BE2C (cell line): ENCODE results near the gene HARBI1.

Experiments used
- DNase-seq: peaks from one replicate; pipeline ENCODE4 v3.0.0-alpha.2; 2020
- H3K27me3 ChIP-seq: fragments of 250-450 bp; sonication (Bioruptor Pico); 2 replicates; pipeline ENCODE4 v1.5.1; 2020; ENCODE audit warnings: mild to moderate bottlenecking
- H3K36me3 ChIP-seq: fragments of 250-450 bp; sonication (Bioruptor Pico); 2 replicates; pipeline ENCODE4 v1.5.1; 2020; ENCODE audit warnings: mild to moderate bottlenecking
- H3K4me1 ChIP-seq: fragments of 250-450 bp; sonication (Bioruptor Pico); 2 replicates; pipeline ENCODE4 v1.5.1; 2020
- H3K4me3 ChIP-seq: 2 replicates; pipeline ENCODE4 v1.5.1; 2011; ENCODE audit warnings: low read depth, low read length
- H3K9me3 ChIP-seq: fragments of 250-450 bp; sonication (Bioruptor Pico); 2 replicates; pipeline ENCODE4 v1.5.1; 2020
- TF ChIP-seq, protein P1 (sequence below): IDR thresholded peaks from 2 replicates; pipeline ENCODE4 v1.5.1; 2012; ENCODE audit warnings: mild to moderate bottlenecking, low read depth, low read length

Gene HARBI1

DNA sequence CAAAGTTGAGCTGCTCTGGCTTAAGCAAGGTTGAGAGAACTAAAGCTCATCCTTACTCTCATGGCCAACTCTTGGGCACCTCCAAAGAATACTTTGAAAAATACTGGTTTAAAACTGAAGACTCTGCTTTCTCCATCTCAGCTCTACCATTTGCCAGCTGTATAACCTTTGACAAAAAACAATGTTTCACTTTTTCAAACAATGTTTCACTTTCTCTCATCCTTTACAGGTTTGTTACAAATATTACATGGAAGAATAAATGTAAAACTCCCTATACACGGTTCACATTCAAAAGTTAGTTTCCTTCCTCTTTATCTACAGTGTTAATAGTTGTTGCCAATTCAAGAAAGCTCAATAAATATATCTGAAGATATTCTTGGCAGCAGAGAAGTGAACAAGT lies 42.4 kb downstream of the HARBI1 start:
- DNase-seq: no peak
- H3K9me3 ChIP-seq: no peaks in the 10 kb centered on the region
- TF ChIP-seq, protein P1, sequence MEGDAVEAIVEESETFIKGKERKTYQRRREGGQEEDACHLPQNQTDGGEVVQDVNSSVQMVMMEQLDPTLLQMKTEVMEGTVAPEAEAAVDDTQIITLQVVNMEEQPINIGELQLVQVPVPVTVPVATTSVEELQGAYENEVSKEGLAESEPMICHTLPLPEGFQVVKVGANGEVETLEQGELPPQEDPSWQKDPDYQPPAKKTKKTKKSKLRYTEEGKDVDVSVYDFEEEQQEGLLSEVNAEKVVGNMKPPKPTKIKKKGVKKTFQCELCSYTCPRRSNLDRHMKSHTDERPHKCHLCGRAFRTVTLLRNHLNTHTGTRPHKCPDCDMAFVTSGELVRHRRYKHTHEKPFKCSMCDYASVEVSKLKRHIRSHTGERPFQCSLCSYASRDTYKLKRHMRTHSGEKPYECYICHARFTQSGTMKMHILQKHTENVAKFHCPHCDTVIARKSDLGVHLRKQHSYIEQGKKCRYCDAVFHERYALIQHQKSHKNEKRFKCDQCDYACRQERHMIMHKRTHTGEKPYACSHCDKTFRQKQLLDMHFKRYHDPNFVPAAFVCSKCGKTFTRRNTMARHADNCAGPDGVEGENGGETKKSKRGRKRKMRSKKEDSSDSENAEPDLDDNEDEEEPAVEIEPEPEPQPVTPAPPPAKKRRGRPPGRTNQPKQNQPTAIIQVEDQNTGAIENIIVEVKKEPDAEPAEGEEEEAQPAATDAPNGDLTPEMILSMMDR: no peak
- no peaks in the 10 kb centered on the region for H3K36me3 ChIP-seq
- H3K4me1 ChIP-seq: no peaks in the 10 kb centered on the region
- H3K27me3 ChIP-seq: no peaks in the 10 kb centered on the region
- H3K4me3 ChIP-seq: no peak overlapping the region

- DNase-seq: no peak
- Histone ChIP-seq H3K36me3 (no peaks in the 10 kb centered on the region), H3K4me1 (no peaks in the 10 kb centered on the region), H3K4me3 (no peak overlapping the region), H3K9me3 (no peaks in the 10 kb centered on the region), H3K27me3 (no peaks in the 10 kb centered on the region)
- TF ChIP-seq, protein P1: no peak
Observed at GRCh38 chr11:46570790-46571398, 46.1 kb downstream of the HARBI1 start.

GRCh38 chr11:46565232-46565840 lies 51.7 kb downstream of the HARBI1 start:
- TF ChIP-seq, protein P1: no peak
- no peaks in the 10 kb centered on the region for H3K36me3 ChIP-seq
- no peak for DNase-seq
- no peaks in the 10 kb centered on the region for H3K9me3 ChIP-seq
- H3K27me3 ChIP-seq: no peaks in the 10 kb centered on the region
- no peak overlapping the region for H3K4me3 ChIP-seq
- no peaks in the 10 kb centered on the region for H3K4me1 ChIP-seq

- no peaks in the 10 kb centered on the region for H3K9me3 ChIP-seq
- no peaks in the 10 kb centered on the region for H3K27me3 ChIP-seq
- H3K36me3 ChIP-seq: no peaks in the 10 kb centered on the region
- no peak for DNase-seq
- no peak overlapping the region for H3K4me3 ChIP-seq
- TF ChIP-seq, protein P1: no peak
- H3K4me1 ChIP-seq: no peaks in the 10 kb centered on the region
Observed at GRCh38 chr11:46564459-46564858, 52.6 kb downstream of the HARBI1 start.

DNA sequence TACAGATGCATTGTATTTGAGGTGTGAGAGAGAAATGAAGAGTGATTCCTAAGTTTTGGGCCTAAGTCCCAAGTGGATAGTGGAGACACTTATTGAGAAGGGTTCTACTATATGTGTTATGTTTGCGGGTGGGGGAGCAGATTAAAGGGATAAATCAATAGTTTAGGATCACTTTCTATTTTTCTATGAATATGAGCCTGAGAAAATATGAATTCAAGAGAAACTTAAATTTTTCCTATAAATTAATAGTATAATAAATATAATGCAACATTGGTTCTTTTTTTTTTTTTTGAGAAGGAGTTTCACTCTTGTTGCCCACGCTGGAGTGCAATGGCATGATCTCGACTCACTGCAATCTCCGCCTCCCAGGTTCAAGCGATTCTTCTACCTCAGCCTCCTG lies 54.5 kb downstream of the HARBI1 start:
- H3K4me3 ChIP-seq: no peak overlapping the region
- H3K9me3 ChIP-seq: no peaks in the 10 kb centered on the region
- DNase-seq: no peak
- H3K4me1 ChIP-seq: no peaks in the 10 kb centered on the region
- no peaks in the 10 kb centered on the region for H3K36me3 ChIP-seq
- TF ChIP-seq, protein P1: no peak
- no peaks in the 10 kb centered on the region for H3K27me3 ChIP-seq

GRCh38 chr11:46560300-46560991 lies 56.6 kb downstream of the HARBI1 start:
- no peak for DNase-seq
- Histone ChIP-seq H3K36me3 (no peaks in the 10 kb centered on the region), H3K4me3 (no peak overlapping the region), H3K4me1 (no peaks in the 10 kb centered on the region), H3K9me3 (no peaks in the 10 kb centered on the region), H3K27me3 (no peaks in the 10 kb centered on the region)
- TF ChIP-seq, protein P1: no peak
